SK-N-SH treated with all-trans-retinoic acid at 6 μM for 48 hours (cell line): Measurements from ENCODE around the gene PNMT.

ENCODE experiments used
- ATAC-seq: fragments of 200-7000 bp; cut with Tn5 transposase; 3 replicates; pipeline ENCODE4 v1.9.1; 2020; ENCODE audit warnings: mild to moderate bottlenecking, moderate library complexity
- ARNTL ChIP-seq: fragments of 450-650 bp; formaldehyde crosslinking; IDR thresholded peaks from 2 replicates; pipeline ENCODE4 v1.5.0; 2020; ENCODE audit warnings: low read depth, mild to moderate bottlenecking, moderate library complexity, borderline replicate concordance
- BACH2 ChIP-seq: fragments of 250-450 bp; sonication (Bioruptor Pico); IDR thresholded peaks from 2 replicates; pipeline ENCODE4 v1.9.0; 2021; ENCODE audit warnings: mild to moderate bottlenecking, borderline replicate concordance
- CREB5 ChIP-seq: fragments of 250-450 bp; sonication (Bioruptor Pico); IDR thresholded peaks from 2 replicates; pipeline ENCODE4 v1.5.1; 2020; ENCODE audit warnings: low read depth, mild to moderate bottlenecking, moderate library complexity
- CSDC2 ChIP-seq: fragments of 250-450 bp; sonication (Bioruptor Pico); IDR thresholded peaks from 2 replicates; pipeline ENCODE4 v1.5.0; 2020; ENCODE audit warnings: mild to moderate bottlenecking, moderate library complexity
- ESRRG ChIP-seq: fragments of 250-450 bp; sonication (Bioruptor Pico); IDR thresholded peaks from 2 replicates; pipeline ENCODE4 v1.6.1; 2021; ENCODE audit warnings: mild to moderate bottlenecking
- GLIS3 ChIP-seq: fragments of 250-450 bp; sonication (Bioruptor Pico); IDR thresholded peaks from 2 replicates; pipeline ENCODE4 v1.5.0; 2020; ENCODE audit warnings: mild to moderate bottlenecking, moderate library complexity
- ISL1 ChIP-seq: fragments of 250-450 bp; sonication (Bioruptor Pico); IDR thresholded peaks from 2 replicates; pipeline ENCODE4 v2.1.2; 2022; ENCODE audit warnings: mild to moderate bottlenecking, moderate library complexity
- OSR1 ChIP-seq: fragments of 250-450 bp; sonication (Bioruptor Pico); IDR thresholded peaks from 2 replicates; pipeline ENCODE4 v1.8.0; 2022; ENCODE audit warnings: moderate library complexity, mild to moderate bottlenecking, inconsistent platforms
- PATZ1 ChIP-seq: fragments of 250-450 bp; sonication (Bioruptor Pico); IDR thresholded peaks from 2 replicates; pipeline ENCODE4 v1.8.0; 2020; ENCODE audit warnings: mild to moderate bottlenecking, moderate library complexity, borderline replicate concordance
- POU6F1 ChIP-seq: fragments of 250-450 bp; sonication (Bioruptor Pico); IDR thresholded peaks from 2 replicates; pipeline ENCODE4 v1.8.0; 2021; ENCODE audit warnings: low read depth, mild to moderate bottlenecking, moderate library complexity, borderline replicate concordance
- PPARA ChIP-seq: fragments of 250-450 bp; sonication (Bioruptor Pico); IDR thresholded peaks from 2 replicates; pipeline ENCODE4 v1.5.0; 2020; ENCODE audit warnings: mild to moderate bottlenecking, borderline replicate concordance
- RARB ChIP-seq: fragments of 250-450 bp; sonication (Bioruptor Pico); IDR thresholded peaks from 2 replicates; pipeline ENCODE4 v1.8.0; 2021; ENCODE audit warnings: mild to moderate bottlenecking, moderate library complexity
- SNAI2 ChIP-seq: fragments of 250-450 bp; sonication (Bioruptor Pico); IDR thresholded peaks from 2 replicates; pipeline ENCODE4 v1.5.0; 2020; ENCODE audit warnings: mild to moderate bottlenecking, moderate library complexity
- TCF4 ChIP-seq: fragments of 250-450 bp; sonication (Bioruptor Pico); IDR thresholded peaks from 2 replicates; pipeline ENCODE4 v1.8.0; 2021; ENCODE audit warnings: mild to moderate bottlenecking, moderate library complexity, borderline replicate concordance
- TOX ChIP-seq: fragments of 250-450 bp; sonication (Bioruptor Pico); IDR thresholded peaks from 2 replicates; pipeline ENCODE4 v1.8.0; 2021; ENCODE audit warnings: mild to moderate bottlenecking, moderate library complexity, borderline replicate concordance
- TSHZ2 ChIP-seq: fragments of 250-450 bp; sonication (Bioruptor Pico); IDR thresholded peaks from 2 replicates; pipeline ENCODE4 v1.5.0; 2020; ENCODE audit warnings: mild to moderate bottlenecking, moderate library complexity
- ZC3H10 ChIP-seq: fragments of 250-450 bp; sonication (Bioruptor Pico); IDR thresholded peaks from 2 replicates; pipeline ENCODE4 v1.5.1; 2021; ENCODE audit warnings: mild to moderate bottlenecking, moderate library complexity
- ZFP3 ChIP-seq: fragments of 250-450 bp; sonication (Bioruptor Pico); IDR thresholded peaks from 2 replicates; pipeline ENCODE4 v1.5.0; 2020; ENCODE audit warnings: mild to moderate bottlenecking, moderate library complexity
- ZFP30 ChIP-seq: fragments of 450-650 bp; formaldehyde crosslinking; IDR thresholded peaks from 2 replicates; pipeline ENCODE4 v1.5.0; 2022; ENCODE audit warnings: mild to moderate bottlenecking, moderate library complexity
- ZNF565 ChIP-seq: fragments of 450-650 bp; formaldehyde crosslinking; conservative IDR thresholded peaks from 2 replicates; pipeline ENCODE4 v1.5.0; 2020; ENCODE audit warnings: low read depth, mild to moderate bottlenecking, moderate library complexity
- ZNF70 ChIP-seq: fragments of 450-650 bp; formaldehyde crosslinking; IDR thresholded peaks from 2 replicates; pipeline ENCODE4 v1.5.0; 2020; ENCODE audit warnings: mild to moderate bottlenecking, moderate library complexity
- ZNF8 ChIP-seq: fragments of 450-650 bp; formaldehyde crosslinking; IDR thresholded peaks from 2 replicates; pipeline ENCODE4 v1.5.0; 2020; ENCODE audit warnings: mild to moderate bottlenecking, moderate library complexity

PNMT gene

GRCh38 chr17:39684369-39685192, 16.3 kb downstream of the PNMT start:
- no peak for ATAC-seq
- TF ChIP-seq CREB5 (CRISPR knock-in tag) (no peak), SNAI2 (CRISPR knock-in tag) (no peak), RARB (CRISPR knock-in tag) (no peak), ZNF8 (CRISPR knock-in tag) (no peak), POU6F1 (CRISPR knock-in tag) (no peak), PATZ1 (CRISPR knock-in tag) (no peak), GLIS3 (CRISPR knock-in tag) (no peak), ISL1 (no peak), TCF4 (CRISPR knock-in tag) (no peak), PPARA (CRISPR knock-in tag) (no peak), OSR1 (CRISPR knock-in tag) (no peak), ZNF565 (CRISPR knock-in tag) (no peak)
- TF ChIP-seq, all 23 proteins: peak for 0

- no peak for ATAC-seq
- TF ChIP-seq ZFP3 (CRISPR knock-in tag) (no peak), BACH2 (CRISPR knock-in tag) (no peak), SNAI2 (CRISPR knock-in tag) (no peak), ZNF8 (CRISPR knock-in tag) (no peak), CREB5 (CRISPR knock-in tag) (no peak)
These were observed 18.9 kb downstream of the PNMT start for GRCh38 chr17:39687101-39687545.

GRCh38 chr17:39687546-39688474, 19.6 kb downstream of the PNMT start, which contains the start of gene PGAP3:
TSS of gene PGAP3 (minus strand) at chr17:39688057. CDS start at chr17:39688014, 43 bp downstream.
- peak; percentile 97 for ATAC-seq
- TF ChIP-seq POU6F1 (CRISPR knock-in tag) (no peak), ESRRG (CRISPR knock-in tag) (no peak), RARB (CRISPR knock-in tag) (no peak), TOX (CRISPR knock-in tag) (0 out of 2 replicates have a peak, but pooled peaks have one; percentile 12), CSDC2 (CRISPR knock-in tag) (peak; percentile 66; the same call in 1 of the 2 replicates), ZNF565 (CRISPR knock-in tag) (no peak), ZNF8 (CRISPR knock-in tag) (no peak), ARNTL (CRISPR knock-in tag) (no peak), ZFP3 (CRISPR knock-in tag) (0 out of 2 replicates have a peak, but pooled peaks have one; percentile 20), ISL1 (peak; percentile 14; the same call in 1 of the 2 replicates), TSHZ2 (peak; percentile 63; the same call in 1 of the 2 replicates), TCF4 (CRISPR knock-in tag) (no peak), GLIS3 (CRISPR knock-in tag) (no peak), PPARA (CRISPR knock-in tag) (no peak), BACH2 (CRISPR knock-in tag) (no peak), ZNF70 (CRISPR knock-in tag) (no peak), ZC3H10 (CRISPR knock-in tag) (no peak), OSR1 (CRISPR knock-in tag) (no peak), SNAI2 (CRISPR knock-in tag) (0 out of 2 replicates have a peak, but pooled peaks have one; percentile 66), ZFP30 (no peak)
- TF ChIP-seq, all 23 proteins: peak for 6
